ENCODE measurements around the gene BRSK2.

Gene BRSK2

DNA sequence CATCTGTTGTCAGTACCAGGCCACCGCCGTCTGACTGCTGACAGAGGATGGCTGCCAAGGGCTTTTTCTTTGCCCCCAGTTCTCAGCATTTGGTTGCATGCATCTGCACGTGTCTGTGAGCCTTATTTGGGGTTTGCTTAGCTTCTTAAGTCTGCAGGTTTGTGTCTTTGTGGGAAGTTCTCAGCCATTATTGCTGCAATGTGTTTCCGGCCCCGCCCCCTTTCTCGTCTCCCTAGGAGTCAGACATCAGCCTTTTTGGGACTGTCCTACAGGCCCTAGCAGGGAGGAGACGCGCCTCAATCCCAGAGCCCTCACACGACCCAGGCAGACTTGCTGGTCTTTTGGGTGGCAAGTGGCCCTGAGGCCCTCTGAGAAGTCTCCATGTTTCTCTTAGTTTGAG lies 88.8 kb downstream of the BRSK2 start:
- Histone ChIP-seq H3K27ac (ENCODE audit: low read depth, low read length) (no peak overlapping the region), H3K9ac (ENCODE audit: low read length in 5 of 5) (no peak overlapping the region)

GRCh38 chr11:1479006-1479677 lies 89.4 kb downstream of the BRSK2 start:
- Histone ChIP-seq H3K27me3 (ENCODE audit: control insufficient read depth in 5 of 5, insufficient read depth in 4 of 5, low read length in 5 of 5) (no peaks in the 10 kb centered on the region), H3K27ac (ENCODE audit: low read depth, low read length) (no peak overlapping the region), H3K4me1 (ENCODE audit: control insufficient read depth in 5 of 5, insufficient read depth in 5 of 5, low read length in 5 of 5) (peaks cover 3 to 52% (median 39%) of the 10 kb centered on the region in 5 donors), H3K9ac (ENCODE audit: low read length in 5 of 5) (peak overlapping the region in 1 of 5 donors; percentile 39), H3K4me3 (ENCODE audit: low read depth in 1 of 5, low read length in 5 of 5) (no peak overlapping the region), H3K9me3 (ENCODE audit: control insufficient read depth in 5 of 5, low read length in 5 of 5) (no peaks in the 10 kb centered on the region), H3K36me3 (ENCODE audit: control insufficient read depth in 5 of 5, insufficient read depth in 5 of 5, low read length in 5 of 5) (peaks cover 13 to 66% (median 63%) of the 10 kb centered on the region in 5 donors)

More for the DNA sequence above, 88.8 kb downstream of the BRSK2 start:
- H3K27me3 ChIP-seq (ENCODE audit: control insufficient read depth in 5 of 5, insufficient read depth in 4 of 5, low read length in 5 of 5) = no peaks in the 10 kb centered on the region
- H3K4me1 ChIP-seq (ENCODE audit: control insufficient read depth in 5 of 5, insufficient read depth in 5 of 5, low read length in 5 of 5) = peaks cover 3 to 46% (median 33%) of the 10 kb centered on the region in 5 donors
- no peaks in the 10 kb centered on the region for H3K9me3 ChIP-seq (ENCODE audit: control insufficient read depth in 5 of 5, low read length in 5 of 5)
- peaks cover 14 to 72% (median 69%) of the 10 kb centered on the region in 5 donors for H3K36me3 ChIP-seq (ENCODE audit: control insufficient read depth in 5 of 5, insufficient read depth in 5 of 5, low read length in 5 of 5)
- H3K4me3 ChIP-seq (ENCODE audit: low read depth in 1 of 5, low read length in 5 of 5) = no peak overlapping the region

DNA sequence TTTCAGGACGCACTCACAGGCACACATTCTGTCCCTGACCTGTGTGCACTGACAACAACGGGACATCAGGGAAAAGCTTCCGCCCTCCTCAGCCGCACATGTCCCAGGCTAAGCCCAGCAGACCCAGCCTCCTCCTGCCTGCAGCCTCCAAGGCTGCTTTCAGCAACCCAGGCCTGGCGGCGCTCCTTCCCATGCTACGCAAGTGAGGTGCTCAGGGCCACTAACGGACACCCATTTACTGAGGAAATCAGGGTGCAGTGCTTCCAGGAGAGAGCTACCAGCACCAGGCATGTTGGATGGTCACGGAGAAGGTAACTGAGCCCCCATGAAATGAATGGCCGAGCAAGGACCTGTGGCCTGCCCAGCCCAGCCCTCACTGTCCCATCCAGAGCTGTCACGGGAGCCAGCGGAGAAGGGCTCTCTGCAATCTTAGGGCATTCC lies 90.0 kb downstream of the BRSK2 start:
- peaks cover 11 to 61% (median 57%) of the 10 kb centered on the region in 5 donors for H3K36me3 ChIP-seq (ENCODE audit: control insufficient read depth in 5 of 5, insufficient read depth in 5 of 5, low read length in 5 of 5)
- no peaks in the 10 kb centered on the region for H3K9me3 ChIP-seq (ENCODE audit: control insufficient read depth in 5 of 5, low read length in 5 of 5)
- H3K4me1 ChIP-seq (ENCODE audit: control insufficient read depth in 5 of 5, insufficient read depth in 5 of 5, low read length in 5 of 5) = peaks cover 3 to 58% (median 45%) of the 10 kb centered on the region in 5 donors
- H3K27ac ChIP-seq (ENCODE audit: low read depth, low read length) = no peak overlapping the region
- peak overlapping the region in 1 of 5 donors; percentile 39 for H3K9ac ChIP-seq (ENCODE audit: low read length in 5 of 5)
- no peaks in the 10 kb centered on the region for H3K27me3 ChIP-seq (ENCODE audit: control insufficient read depth in 5 of 5, insufficient read depth in 4 of 5, low read length in 5 of 5)
- H3K4me3 ChIP-seq (ENCODE audit: low read depth in 1 of 5, low read length in 5 of 5) = no peak overlapping the region

GRCh38 chr11:1480191-1480554 lies 90.4 kb downstream of the BRSK2 start:
- Histone ChIP-seq H3K9me3 (ENCODE audit: control insufficient read depth in 5 of 5, low read length in 5 of 5) (no peaks in the 10 kb centered on the region), H3K27me3 (ENCODE audit: control insufficient read depth in 5 of 5, insufficient read depth in 4 of 5, low read length in 5 of 5) (no peaks in the 10 kb centered on the region), H3K27ac (ENCODE audit: low read depth, low read length) (no peak overlapping the region), H3K9ac (ENCODE audit: low read length in 5 of 5) (no peak overlapping the region), H3K4me1 (ENCODE audit: control insufficient read depth in 5 of 5, insufficient read depth in 5 of 5, low read length in 5 of 5) (peaks cover 3 to 63% (median 50%) of the 10 kb centered on the region in 5 donors), H3K36me3 (ENCODE audit: control insufficient read depth in 5 of 5, insufficient read depth in 5 of 5, low read length in 5 of 5) (peaks cover 8 to 58% (median 53%) of the 10 kb centered on the region in 5 donors), H3K4me3 (ENCODE audit: low read depth in 1 of 5, low read length in 5 of 5) (no peak overlapping the region)

DNA sequence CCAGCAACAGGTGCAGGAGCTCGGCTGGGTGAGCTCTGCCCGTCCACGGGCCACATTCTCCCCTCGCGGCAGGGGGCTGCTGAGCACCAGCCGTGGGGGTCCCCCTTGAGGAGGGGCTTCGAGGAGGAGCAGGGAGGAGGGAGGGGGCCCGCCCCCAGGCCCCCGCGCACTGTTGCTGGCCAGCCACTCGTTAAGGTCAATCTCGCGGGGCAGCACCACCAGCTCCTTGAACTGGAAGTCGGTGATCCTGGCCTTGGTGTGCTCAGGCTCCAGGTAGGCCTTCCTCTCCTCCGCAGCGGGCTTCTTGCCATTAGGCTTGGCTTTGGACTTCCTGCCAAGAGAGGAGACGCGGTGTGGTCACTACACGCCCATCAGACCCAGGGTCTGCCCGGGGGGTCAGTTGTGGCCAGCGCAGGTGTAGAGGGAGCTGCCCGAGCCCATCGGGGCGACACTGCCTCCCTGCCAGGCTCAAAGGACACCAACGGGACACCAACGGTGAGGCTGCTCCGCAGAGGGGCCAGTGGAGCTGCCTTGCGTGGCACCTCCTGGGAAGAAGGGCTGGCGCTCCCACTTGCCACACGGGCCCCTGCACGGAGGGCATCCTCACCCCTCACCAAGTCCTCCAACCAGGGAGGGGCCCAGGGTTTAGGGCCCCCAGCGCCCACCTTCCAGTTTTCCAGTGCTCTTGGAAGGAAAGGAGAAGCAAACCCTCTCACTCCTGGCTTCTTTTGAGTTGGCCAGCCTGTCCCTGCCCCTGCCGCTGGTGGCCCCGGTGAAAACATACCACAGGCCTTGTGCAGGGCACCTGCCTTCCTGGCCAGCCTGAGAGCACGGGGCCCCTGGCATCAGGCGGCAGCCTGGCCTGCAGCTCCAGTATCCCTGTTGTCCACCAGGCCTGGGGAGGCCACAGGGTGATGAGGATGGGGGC lies 91.1 kb downstream of the BRSK2 start:
- Histone ChIP-seq H3K9ac (ENCODE audit: low read length in 5 of 5) (peak overlapping the region in 1 of 5 donors; percentile 44), H3K4me1 (ENCODE audit: control insufficient read depth in 5 of 5, insufficient read depth in 5 of 5, low read length in 5 of 5) (peaks cover 3 to 69% (median 56%) of the 10 kb centered on the region in 5 donors), H3K9me3 (ENCODE audit: control insufficient read depth in 5 of 5, low read length in 5 of 5) (no peaks in the 10 kb centered on the region), H3K27ac (ENCODE audit: low read depth, low read length) (no peak overlapping the region), H3K27me3 (ENCODE audit: control insufficient read depth in 5 of 5, insufficient read depth in 4 of 5, low read length in 5 of 5) (no peaks in the 10 kb centered on the region), H3K36me3 (ENCODE audit: control insufficient read depth in 5 of 5, insufficient read depth in 5 of 5, low read length in 5 of 5) (peaks cover 8 to 51% (median 46%) of the 10 kb centered on the region in 5 donors), H3K4me3 (ENCODE audit: low read depth in 1 of 5, low read length in 5 of 5) (no peak overlapping the region)

- Histone ChIP-seq H3K27ac (ENCODE audit: low read depth, low read length) (no peak overlapping the region), H3K9ac (ENCODE audit: low read length in 5 of 5) (peak overlapping the region in 1 of 5 donors; percentile 44), H3K9me3 (ENCODE audit: control insufficient read depth in 5 of 5, low read length in 5 of 5) (no peaks in the 10 kb centered on the region), H3K27me3 (ENCODE audit: control insufficient read depth in 5 of 5, insufficient read depth in 4 of 5, low read length in 5 of 5) (no peaks in the 10 kb centered on the region), H3K4me1 (ENCODE audit: control insufficient read depth in 5 of 5, insufficient read depth in 5 of 5, low read length in 5 of 5) (peaks cover 6 to 75% (median 62%) of the 10 kb centered on the region in 5 donors), H3K36me3 (ENCODE audit: control insufficient read depth in 5 of 5, insufficient read depth in 5 of 5, low read length in 5 of 5) (peaks cover 4 to 46% (median 43%) of the 10 kb centered on the region in 5 donors), H3K4me3 (ENCODE audit: low read depth in 1 of 5, low read length in 5 of 5) (no peak overlapping the region)
Observed at GRCh38 chr11:1481483-1481825, 91.7 kb downstream of the BRSK2 start.

GRCh38 chr11:1481861-1482441 lies 92.2 kb downstream of the BRSK2 start:
- Histone ChIP-seq H3K9ac (ENCODE audit: low read length in 5 of 5) (peak overlapping the region in 1 of 5 donors; percentile 19), H3K4me1 (ENCODE audit: control insufficient read depth in 5 of 5, insufficient read depth in 5 of 5, low read length in 5 of 5) (peaks cover 7 to 79% (median 67%) of the 10 kb centered on the region in 5 donors), H3K4me3 (ENCODE audit: low read depth in 1 of 5, low read length in 5 of 5) (no peak overlapping the region), H3K27me3 (ENCODE audit: control insufficient read depth in 5 of 5, insufficient read depth in 4 of 5, low read length in 5 of 5) (no peaks in the 10 kb centered on the region), H3K36me3 (ENCODE audit: control insufficient read depth in 5 of 5, insufficient read depth in 5 of 5, low read length in 5 of 5) (peaks cover 0 to 44% (median 39%) of the 10 kb centered on the region in 5 donors), H3K9me3 (ENCODE audit: control insufficient read depth in 5 of 5, low read length in 5 of 5) (no peaks in the 10 kb centered on the region), H3K27ac (ENCODE audit: low read depth, low read length) (no peak overlapping the region)

GRCh38 chr11:1482581-1483444 lies 93.1 kb downstream of the BRSK2 start:
- peaks cover 0 to 36% (median 30%) of the 10 kb centered on the region in 5 donors for H3K36me3 ChIP-seq (ENCODE audit: control insufficient read depth in 5 of 5, insufficient read depth in 5 of 5, low read length in 5 of 5)
- no peaks in the 10 kb centered on the region for H3K27me3 ChIP-seq (ENCODE audit: control insufficient read depth in 5 of 5, insufficient read depth in 4 of 5, low read length in 5 of 5)
- no peak overlapping the region for H3K4me3 ChIP-seq (ENCODE audit: low read depth in 1 of 5, low read length in 5 of 5)
- no peak overlapping the region for H3K27ac ChIP-seq (ENCODE audit: low read depth, low read length)
- H3K4me1 ChIP-seq (ENCODE audit: control insufficient read depth in 5 of 5, insufficient read depth in 5 of 5, low read length in 5 of 5) = peaks cover 12 to 81% (median 74%) of the 10 kb centered on the region in 5 donors
- H3K9me3 ChIP-seq (ENCODE audit: control insufficient read depth in 5 of 5, low read length in 5 of 5) = no peaks in the 10 kb centered on the region
- peak overlapping the region in 2 of 5 donors; percentile 25 to 44 for H3K9ac ChIP-seq (ENCODE audit: low read length in 5 of 5)

DNA sequence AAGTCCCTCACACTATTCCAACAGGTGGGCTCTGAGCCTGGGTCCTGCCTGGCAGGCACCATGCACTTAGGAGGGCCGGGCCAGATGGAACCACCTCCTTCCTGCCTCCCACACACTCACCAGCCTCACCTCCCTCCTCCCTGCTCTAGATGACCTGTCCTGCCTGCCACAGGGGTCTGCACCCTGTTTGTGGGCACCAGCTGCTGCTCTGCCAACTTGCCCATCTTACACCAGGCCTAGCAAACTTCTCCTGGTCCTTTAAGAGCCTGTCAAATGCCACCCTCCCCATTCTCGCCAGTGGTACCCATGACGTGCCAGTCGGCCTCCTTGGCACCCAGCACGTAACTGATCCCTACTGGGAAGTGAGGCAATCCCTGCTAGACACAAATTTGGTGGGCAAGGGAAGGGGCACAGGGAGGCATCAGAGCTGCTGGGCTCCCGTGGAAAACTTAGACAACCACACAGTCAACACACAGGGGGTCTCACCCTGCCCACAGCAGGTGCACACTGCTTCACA lies 93.8 kb downstream of the BRSK2 start:
- peaks cover 14 to 85% (median 77%) of the 10 kb centered on the region in 5 donors for H3K4me1 ChIP-seq (ENCODE audit: control insufficient read depth in 5 of 5, insufficient read depth in 5 of 5, low read length in 5 of 5)
- no peak overlapping the region for H3K27ac ChIP-seq (ENCODE audit: low read depth, low read length)
- H3K9me3 ChIP-seq (ENCODE audit: control insufficient read depth in 5 of 5, low read length in 5 of 5) = no peaks in the 10 kb centered on the region
- peak overlapping the region in 1 of 5 donors; percentile 44 for H3K9ac ChIP-seq (ENCODE audit: low read length in 5 of 5)
- no peak overlapping the region for H3K4me3 ChIP-seq (ENCODE audit: low read depth in 1 of 5, low read length in 5 of 5)
- peaks cover 0 to 29% (median 23%) of the 10 kb centered on the region in 5 donors for H3K36me3 ChIP-seq (ENCODE audit: control insufficient read depth in 5 of 5, insufficient read depth in 5 of 5, low read length in 5 of 5)
- H3K27me3 ChIP-seq (ENCODE audit: control insufficient read depth in 5 of 5, insufficient read depth in 4 of 5, low read length in 5 of 5) = no peaks in the 10 kb centered on the region
